Prostate gland (tissue), 2 donors: ENCODE measurements around the gene COX10.

ENCODE experiments used
- CTCF ChIP-seq, 4 experiments: fragments of 200-600 bp in 2 of 4; fragments of 450-650 bp in 2 of 4; sonication (generic) in 2 of 4; IDR thresholded peaks; 1 replicate in 3 of 4; 2 replicates in 1 of 4; pipeline ENCODE4 v1.5.1; 2016 to 2019; ENCODE audit warnings: antibody characterized with exemption in 4 of 4, mild to moderate bottlenecking in 2 of 4, moderate library complexity in 2 of 4
- POLR2A ChIP-seq: fragments of 450-650 bp; IDR thresholded peaks from one replicate; pipeline ENCODE4 v1.6.1; 2016; ENCODE audit warnings: antibody characterized with exemption, mild to moderate bottlenecking

DNA sequence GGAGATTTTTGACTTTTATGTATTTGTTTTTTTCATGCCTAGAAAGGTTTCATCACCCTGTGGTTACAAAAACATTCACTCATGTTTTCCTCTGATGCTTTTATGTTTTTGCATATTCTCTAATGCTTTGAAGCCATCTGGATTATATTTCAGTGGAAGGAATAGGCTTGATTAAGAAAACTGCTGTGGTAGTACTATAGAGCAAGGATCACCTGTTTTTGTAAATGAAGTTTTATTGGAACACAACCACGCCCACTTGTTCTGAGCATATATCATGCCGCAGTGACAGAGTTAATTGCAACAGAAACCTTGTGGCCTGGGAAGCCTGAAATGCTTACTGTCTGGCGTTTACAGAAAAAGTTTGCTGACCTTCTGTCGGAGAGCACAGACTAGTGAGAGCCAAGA, 11.5 kb downstream of the COX10 start:
- TF ChIP-seq POLR2A, result no peak
- no peak for TF ChIP-seq CTCF (IDR thresholded peaks at IDR 0.05)
